Testis (tissue), 2 donors: ENCODE measurements around the gene NSUN2.

Experiments
- CTCF ChIP-seq, 3 experiments: fragments of 450-650 bp in 2 of 3; fragments of 200-600 bp in 1 of 3; sonication (generic) in 1 of 3; IDR thresholded peaks; one replicate each; pipeline ENCODE4 v1.5.1; 2016 to 2019; ENCODE audit warnings: antibody characterized with exemption in 3 of 3, mild to moderate bottlenecking in 2 of 3, moderate library complexity in 1 of 3
- POLR2A ChIP-seq: fragments of 450-650 bp; IDR thresholded peaks from one replicate; pipeline ENCODE4 v1.6.1; 2017; ENCODE audit warnings: antibody characterized with exemption, mild to moderate bottlenecking, moderate library complexity

DNA sequence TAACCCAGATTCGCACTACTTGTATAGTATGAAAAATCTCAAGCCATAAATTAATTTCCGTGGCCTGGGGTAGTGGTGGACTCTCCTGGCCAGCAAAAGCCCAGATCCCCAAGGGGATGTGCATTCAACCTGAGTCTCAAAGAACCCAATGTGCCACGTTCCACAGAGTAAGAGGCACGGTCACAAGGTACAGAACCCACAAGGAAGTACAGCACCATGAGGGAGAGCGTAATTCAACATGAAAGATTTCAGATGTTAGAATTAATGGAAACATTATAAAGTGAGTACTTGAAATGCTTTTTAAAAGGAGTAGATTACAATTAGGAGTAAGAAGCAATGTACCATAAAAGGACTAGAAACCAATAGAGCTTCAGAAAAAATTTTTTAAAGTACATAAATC lies 23.8 kb upstream of the NSUN2 start:
- TF ChIP-seq CTCF (IDR thresholded peaks at IDR 0.05), result no peak
- TF ChIP-seq POLR2A, result no peak
